Measurements from ENCODE around the gene BCL2L12. TPM values are rescaled to one million over a fixed set of nuclear protein-coding genes. Genes with fewer than 3 reads are reported as not detected.
"Not testable (repeated sequence)": the region's sequence is repeated elsewhere in the genome, so short reads cannot be mapped to it uniquely, and the experiment has no call there.

Gene BCL2L12
- total RNA-seq, 4 donors from 2014 or later = 4.7 to 6.8 (median 5.8) TPM

- 79% methylated on average over 6 of the region's 6 CpGs for WGBS, 2 donors
- no peak overlapping the region for H3K4me3 ChIP-seq
Measured at GRCh38 chr19:49718991-49719390, 53.3 kb downstream of the BCL2L12 start.

GRCh38 chr19:49719420-49719819, 53.7 kb downstream of the BCL2L12 start:
- 81 to 84% methylated on average over 22 of the region's 22 CpGs for WGBS, 2 donors
- DNase-seq (ENCODE audit: low spot score in 2 of 2); H3K27ac ChIP-seq; H3K4me3 ChIP-seq; H3K4me1 ChIP-seq; H3K9me3 ChIP-seq; H3K27me3 ChIP-seq: not testable (repeated sequence)
- peaks cover 0 to 23% (median 0%) of the 10 kb centered on the region in 3 donors for H3K36me3 ChIP-seq

More at GRCh38 chr19:49718991-49719390, 53.3 kb downstream of the BCL2L12 start:
- H3K9me3 ChIP-seq = no peaks in the 10 kb centered on the region
- no peaks in the 10 kb centered on the region for H3K27me3 ChIP-seq
- H3K36me3 ChIP-seq = peaks cover 0 to 23% (median 0%) of the 10 kb centered on the region in 3 donors
- no peak for TF ChIP-seq CTCF (IDR thresholded peaks at IDR 0.05)
- no peak for TF ChIP-seq POLR2A (IDR thresholded peaks at IDR 0.05)
- TF ChIP-seq EP300 (IDR thresholded peaks at IDR 0.05) = no peak
- no peak overlapping the region for H3K27ac ChIP-seq
- H3K4me1 ChIP-seq = peaks cover 0 to 7% (median 2%) of the 10 kb centered on the region in 4 donors
- DNase-seq (ENCODE audit: low spot score in 2 of 2) = no peak

Small RNA genes lying within 50 kb of the gene (small RNA-seq; reads per million reads assigned to genes)
- not detected for gene MIR5088

Other genes starting within 250 kb of the BCL2L12 start
- gene PTH2, start 242.5 kb upstream of the BCL2L12 start, total RNA-seq = not detected
- not detected for gene GFY, start 240.5 kb upstream of the BCL2L12 start, total RNA-seq
- 1 to 10 TPM; 2.4 to 7.1 (median 6.2) TPM for gene SLC17A7, start 224.4 kb upstream of the BCL2L12 start, total RNA-seq
- 100 to 1,000 TPM in 3 of 4 donors, 10 to 100 TPM in 1; 85.0 to 128 (median 110) TPM for gene PIH1D1, start 214.1 kb upstream of the BCL2L12 start, total RNA-seq
- 10 to 100 TPM; 33.9 to 70.5 (median 63.5) TPM for gene ALDH16A1, start 212.7 kb upstream of the BCL2L12 start, total RNA-seq
- 10 to 100 TPM in 2 of 4 donors, 1 to 10 TPM in 2; 3.6 to 13.8 (median 8.4) TPM for gene FLT3LG, start 191.7 kb upstream of the BCL2L12 start, total RNA-seq
- gene RPL13A, start 178.3 kb upstream of the BCL2L12 start, total RNA-seq = 1,000 to 10,000 TPM; 3,111 to 3,948 (median 3,333) TPM
- 1,000 to 10,000 TPM; 3,554 to 5,283 (median 4,154) TPM for gene RPS11, start 169.5 kb upstream of the BCL2L12 start, total RNA-seq
- gene FCGRT, start 153.3 kb upstream of the BCL2L12 start, total RNA-seq = 100 to 1,000 TPM; 231 to 410 (median 298) TPM
- 100 to 1,000 TPM in 1 of 4 donors, 10 to 100 TPM in 3; 37.9 to 162 (median 49.9) TPM for gene RCN3, start 137.9 kb upstream of the BCL2L12 start, total RNA-seq
- 10 to 100 TPM; 43.0 to 83.1 (median 71.9) TPM for gene NOSIP, start 85.4 kb upstream of the BCL2L12 start, total RNA-seq
- under 1 TPM in 3 of 4 donors, not detected in 1; 0.42 to 0.78 (median 0.44) TPM for gene PRRG2, start 84.6 kb upstream of the BCL2L12 start, total RNA-seq
- gene PRR12, start 74.8 kb upstream of the BCL2L12 start, total RNA-seq = 10 to 100 TPM; 11.6 to 32.7 (median 18.1) TPM
- 100 to 1,000 TPM in 3 of 4 donors, 10 to 100 TPM in 1; 81.6 to 190 (median 162) TPM for gene RRAS, start 25.8 kb upstream of the BCL2L12 start, total RNA-seq
- gene SCAF1, start 23.7 kb upstream of the BCL2L12 start, total RNA-seq = 10 to 100 TPM; 20.1 to 53.7 (median 31.1) TPM
- gene IRF3, start 76 bp upstream of the BCL2L12 start, total RNA-seq = 10 to 100 TPM; 41.4 to 85.2 (median 72.4) TPM
- 100 to 1,000 TPM; 106 to 147 (median 132) TPM for gene PRMT1, start 11.3 kb downstream of the BCL2L12 start, total RNA-seq
- gene ADM5, start 23.7 kb downstream of the BCL2L12 start, total RNA-seq = 1 to 10 TPM in 2 of 4 donors, not detected in 2; 1.5 to 4.3 TPM
- gene CPT1C, start 25.2 kb downstream of the BCL2L12 start, total RNA-seq = 1 to 10 TPM in 3 of 4 donors, under 1 TPM in 1; 0.44 to 4.1 (median 2.2) TPM
- gene TSKS, start 97.4 kb downstream of the BCL2L12 start, total RNA-seq = 1 to 10 TPM; 1.1 to 2.5 (median 1.6) TPM
- 100 to 1,000 TPM in 2 of 4 donors, 10 to 100 TPM in 2; 92.9 to 117 (median 104) TPM for gene AP2A1, start 101.1 kb downstream of the BCL2L12 start, total RNA-seq
- gene FUZ, start 147.4 kb downstream of the BCL2L12 start, total RNA-seq = 10 to 100 TPM; 19.0 to 31.7 (median 26.8) TPM
- gene MED25, start 152.4 kb downstream of the BCL2L12 start, total RNA-seq = 10 to 100 TPM; 26.2 to 54.0 (median 29.4) TPM
- 100 to 1,000 TPM in 2 of 4 donors, 10 to 100 TPM in 2; 75.6 to 113 (median 91.9) TPM for gene PTOV1, start 185.2 kb downstream of the BCL2L12 start, total RNA-seq
- 100 to 1,000 TPM in 1 of 4 donors, 10 to 100 TPM in 3; 52.7 to 158 (median 79.5) TPM for gene PNKP, start 201.6 kb downstream of the BCL2L12 start, total RNA-seq
- gene AKT1S1, start 211.4 kb downstream of the BCL2L12 start, total RNA-seq = 10 to 100 TPM; 20.6 to 27.4 (median 25.4) TPM
- gene TBC1D17, start 211.8 kb downstream of the BCL2L12 start, total RNA-seq = 10 to 100 TPM; 47.7 to 56.5 (median 49.0) TPM
- gene IL4I1, start 231.0 kb downstream of the BCL2L12 start, total RNA-seq = 1 to 10 TPM in 2 of 4 donors, under 1 TPM in 1, not detected in 1; 0.63 to 3.0 (median 1.7) TPM